A549 treated with ZK216348 at 1 μM for 4 hours (cell line): ENCODE measurements around the gene IFT81. TPM values are rescaled to one million over a fixed set of nuclear protein-coding genes. Genes with fewer than 3 reads are reported as not detected.

Experiments
- total RNA-seq: library from RNA; stranded (reverse); fragments of 200-300 nt; extraction: Qiagen RNA extraction; gene quantifications from 5 replicates; pipeline ENCODE4 v1.2.3, GENCODE V29; 2022; ENCODE audit warnings: low read depth

IFT81 gene, protein sequence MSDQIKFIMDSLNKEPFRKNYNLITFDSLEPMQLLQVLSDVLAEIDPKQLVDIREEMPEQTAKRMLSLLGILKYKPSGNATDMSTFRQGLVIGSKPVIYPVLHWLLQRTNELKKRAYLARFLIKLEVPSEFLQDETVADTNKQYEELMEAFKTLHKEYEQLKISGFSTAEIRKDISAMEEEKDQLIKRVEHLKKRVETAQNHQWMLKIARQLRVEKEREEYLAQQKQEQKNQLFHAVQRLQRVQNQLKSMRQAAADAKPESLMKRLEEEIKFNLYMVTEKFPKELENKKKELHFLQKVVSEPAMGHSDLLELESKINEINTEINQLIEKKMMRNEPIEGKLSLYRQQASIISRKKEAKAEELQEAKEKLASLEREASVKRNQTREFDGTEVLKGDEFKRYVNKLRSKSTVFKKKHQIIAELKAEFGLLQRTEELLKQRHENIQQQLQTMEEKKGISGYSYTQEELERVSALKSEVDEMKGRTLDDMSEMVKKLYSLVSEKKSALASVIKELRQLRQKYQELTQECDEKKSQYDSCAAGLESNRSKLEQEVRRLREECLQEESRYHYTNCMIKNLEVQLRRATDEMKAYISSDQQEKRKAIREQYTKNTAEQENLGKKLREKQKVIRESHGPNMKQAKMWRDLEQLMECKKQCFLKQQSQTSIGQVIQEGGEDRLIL
- 13.2 to 29.7 TPM (median 20.1 TPM) in 5 replicates for total RNA-seq

DNA sequence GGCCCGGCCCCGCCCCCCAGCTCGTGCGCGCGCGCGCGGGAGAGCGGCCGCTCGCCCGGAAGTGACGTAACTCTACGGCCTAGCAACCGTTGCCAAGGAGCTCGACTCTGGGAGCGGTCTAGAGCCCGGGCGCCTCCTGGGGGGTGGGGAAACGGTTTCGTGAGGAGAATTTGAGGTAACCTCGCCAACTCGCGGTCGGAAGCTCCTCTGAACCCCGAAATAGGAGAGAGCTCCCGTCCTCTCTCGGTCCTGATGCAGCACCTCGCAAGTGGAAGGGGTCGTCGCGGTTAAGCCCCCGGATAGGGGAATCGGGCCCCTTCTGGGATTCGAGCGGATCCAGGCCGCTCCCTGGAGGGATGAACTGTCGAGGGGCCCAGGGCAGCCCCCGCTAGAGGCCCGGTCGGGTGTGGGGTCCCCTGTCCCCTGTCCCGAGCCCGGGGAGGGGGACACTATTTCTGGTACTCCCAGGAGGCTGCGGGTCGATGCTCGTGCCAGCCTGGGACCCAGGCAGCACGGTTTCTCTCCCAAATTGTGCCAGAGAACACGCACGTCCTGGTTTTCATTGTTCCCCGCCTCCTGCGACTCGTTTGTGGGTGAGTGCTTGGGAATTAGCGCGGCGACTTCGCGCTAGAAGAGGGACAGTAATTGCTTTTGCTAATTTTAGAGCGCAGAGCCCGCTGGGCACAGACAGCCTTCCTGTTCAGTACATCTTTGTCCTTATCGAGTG lies at the start of gene IFT81:
IFT81 (plus strand) TSS at position 89 of the 727 bp plus-strand sequence. CDS start 3,024 bp downstream, outside the sequence.

Other genes with a start within 250 kb of the IFT81 start
- 17.9 to 22.8 TPM (median 21.2 TPM) in 5 replicates for gene GLTP, start 243.8 kb upstream of the IFT81 start, total RNA-seq
- gene TCHP, start 224.1 kb upstream of the IFT81 start, total RNA-seq = 16.3 to 20.3 TPM (median 17.8 TPM) in 5 replicates
- gene GIT2, start 128.0 kb upstream of the IFT81 start, total RNA-seq = 16.2 to 23.3 TPM (median 20.5 TPM) in 5 replicates
- 13.4 to 21.5 TPM (median 18.5 TPM) in 5 replicates for gene ANKRD13A, start 124.9 kb upstream of the IFT81 start, total RNA-seq
- 6.0 to 7.9 TPM (median 6.3 TPM) in 5 replicates for gene C12orf76, start 75.8 kb upstream of the IFT81 start, total RNA-seq
- gene ATP2A2, start 156.9 kb downstream of the IFT81 start, total RNA-seq = 236 to 338 TPM (median 301 TPM) in 5 replicates